ENCODE data around the gene AFF3.

DNA sequence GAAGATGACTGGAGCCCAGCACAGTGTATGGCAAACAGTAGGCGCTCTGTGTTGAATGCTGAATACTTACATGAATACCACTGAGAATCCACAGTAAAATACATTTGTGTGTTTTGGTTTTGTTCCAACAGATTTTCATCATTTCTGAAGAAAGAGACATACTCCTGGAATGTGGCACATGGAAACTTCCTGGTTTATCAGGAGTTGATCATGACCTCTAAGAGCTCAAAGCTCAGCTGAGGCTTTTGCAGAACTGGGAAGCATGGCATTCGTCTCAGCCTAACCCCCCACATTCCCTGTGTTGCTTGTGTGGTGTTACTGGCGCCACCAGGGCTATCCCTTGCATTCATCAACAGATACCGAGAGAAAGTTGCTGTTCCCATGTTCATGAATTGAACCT, 335.6 kb downstream of the AFF3 start:
- TF ChIP-seq EZH2 (IDR thresholded peaks at IDR 0.05; ENCODE audit: borderline replicate concordance), result no peak
- TF ChIP-seq, protein P1, sequence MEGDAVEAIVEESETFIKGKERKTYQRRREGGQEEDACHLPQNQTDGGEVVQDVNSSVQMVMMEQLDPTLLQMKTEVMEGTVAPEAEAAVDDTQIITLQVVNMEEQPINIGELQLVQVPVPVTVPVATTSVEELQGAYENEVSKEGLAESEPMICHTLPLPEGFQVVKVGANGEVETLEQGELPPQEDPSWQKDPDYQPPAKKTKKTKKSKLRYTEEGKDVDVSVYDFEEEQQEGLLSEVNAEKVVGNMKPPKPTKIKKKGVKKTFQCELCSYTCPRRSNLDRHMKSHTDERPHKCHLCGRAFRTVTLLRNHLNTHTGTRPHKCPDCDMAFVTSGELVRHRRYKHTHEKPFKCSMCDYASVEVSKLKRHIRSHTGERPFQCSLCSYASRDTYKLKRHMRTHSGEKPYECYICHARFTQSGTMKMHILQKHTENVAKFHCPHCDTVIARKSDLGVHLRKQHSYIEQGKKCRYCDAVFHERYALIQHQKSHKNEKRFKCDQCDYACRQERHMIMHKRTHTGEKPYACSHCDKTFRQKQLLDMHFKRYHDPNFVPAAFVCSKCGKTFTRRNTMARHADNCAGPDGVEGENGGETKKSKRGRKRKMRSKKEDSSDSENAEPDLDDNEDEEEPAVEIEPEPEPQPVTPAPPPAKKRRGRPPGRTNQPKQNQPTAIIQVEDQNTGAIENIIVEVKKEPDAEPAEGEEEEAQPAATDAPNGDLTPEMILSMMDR (IDR thresholded peaks at IDR 0.05; ENCODE audit: poor library complexity), result no peak

All from hepatocyte (in vitro differentiated cells).